ENCODE results near the gene HOGA1.

DNA sequence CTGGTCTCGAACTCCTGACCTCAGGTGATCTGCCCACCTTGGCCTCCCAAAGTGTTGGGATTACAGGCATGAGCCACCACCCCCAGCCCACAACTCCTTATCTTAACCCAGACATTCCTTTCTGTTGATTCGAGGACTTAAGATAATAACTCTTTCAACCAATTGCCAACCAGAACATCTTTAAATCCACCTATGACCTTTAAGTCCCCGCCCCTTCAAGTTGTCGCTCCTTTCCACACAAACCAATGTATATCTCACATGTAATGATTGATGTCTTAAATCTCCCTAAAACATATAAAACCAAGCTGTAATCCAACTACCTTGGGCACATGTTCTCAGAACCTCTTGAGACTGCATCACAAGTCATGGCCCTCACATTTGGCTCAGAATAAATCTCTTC lies 19.4 kb upstream of the HOGA1 start:
- TF ChIP-seq, protein P1, sequence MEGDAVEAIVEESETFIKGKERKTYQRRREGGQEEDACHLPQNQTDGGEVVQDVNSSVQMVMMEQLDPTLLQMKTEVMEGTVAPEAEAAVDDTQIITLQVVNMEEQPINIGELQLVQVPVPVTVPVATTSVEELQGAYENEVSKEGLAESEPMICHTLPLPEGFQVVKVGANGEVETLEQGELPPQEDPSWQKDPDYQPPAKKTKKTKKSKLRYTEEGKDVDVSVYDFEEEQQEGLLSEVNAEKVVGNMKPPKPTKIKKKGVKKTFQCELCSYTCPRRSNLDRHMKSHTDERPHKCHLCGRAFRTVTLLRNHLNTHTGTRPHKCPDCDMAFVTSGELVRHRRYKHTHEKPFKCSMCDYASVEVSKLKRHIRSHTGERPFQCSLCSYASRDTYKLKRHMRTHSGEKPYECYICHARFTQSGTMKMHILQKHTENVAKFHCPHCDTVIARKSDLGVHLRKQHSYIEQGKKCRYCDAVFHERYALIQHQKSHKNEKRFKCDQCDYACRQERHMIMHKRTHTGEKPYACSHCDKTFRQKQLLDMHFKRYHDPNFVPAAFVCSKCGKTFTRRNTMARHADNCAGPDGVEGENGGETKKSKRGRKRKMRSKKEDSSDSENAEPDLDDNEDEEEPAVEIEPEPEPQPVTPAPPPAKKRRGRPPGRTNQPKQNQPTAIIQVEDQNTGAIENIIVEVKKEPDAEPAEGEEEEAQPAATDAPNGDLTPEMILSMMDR (IDR thresholded peaks at IDR 0.05; ENCODE audit: low read depth, low read length), result no peak
- no peak for TF ChIP-seq POLR2A (IDR thresholded peaks at IDR 0.05; ENCODE audit: extremely low read depth, insufficient read length)
- TF ChIP-seq, protein P2, sequence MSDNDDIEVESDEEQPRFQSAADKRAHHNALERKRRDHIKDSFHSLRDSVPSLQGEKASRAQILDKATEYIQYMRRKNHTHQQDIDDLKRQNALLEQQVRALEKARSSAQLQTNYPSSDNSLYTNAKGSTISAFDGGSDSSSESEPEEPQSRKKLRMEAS (IDR thresholded peaks at IDR 0.05; ENCODE audit: low read depth, low read length), result no peak
